GM12891 (cell line): ENCODE measurements around the gene MYH15.

ENCODE experiments used
- PAX5 ChIP-seq: IDR thresholded peaks from 2 replicates; pipeline ENCODE4 v1.6.1; 2011; ENCODE audit warnings: low read length, moderate library complexity, mild to moderate bottlenecking; ENCODE audit not compliant: insufficient read depth, severe bottlenecking
- POLR2A ChIP-seq: IDR thresholded peaks from 2 replicates; pipeline ENCODE4 v1.6.1; 2011; ENCODE audit warnings: low read depth, low read length, control low read depth
- POLR2AphosphoS5 ChIP-seq: IDR thresholded peaks from 2 replicates; pipeline ENCODE4 v1.6.1; 2011; ENCODE audit warnings: low read depth, low read length, control low read depth
- POU2F2 ChIP-seq: IDR thresholded peaks from 2 replicates; pipeline ENCODE4 v1.6.1; 2011; ENCODE audit warnings: low read depth, mild to moderate bottlenecking, control low read depth, low read length, moderate library complexity
- SPI1 ChIP-seq: IDR thresholded peaks from 2 replicates; pipeline ENCODE4 v1.6.1; 2011; ENCODE audit warnings: low read depth, low read length, control low read depth
- TAF1 ChIP-seq: IDR thresholded peaks from 2 replicates; pipeline ENCODE4 v1.6.1; 2011; ENCODE audit warnings: low read depth, low read length, control low read depth

- TF ChIP-seq POLR2A (no peak), POLR2AphosphoS5 (no peak), TAF1 (no peak), SPI1 (no peak), PAX5 (no peak), POU2F2 (no peak)
Observed at GRCh38 chr3:108414007-108414406, 96.4 kb downstream of the MYH15 start.
